Mesenteric fat pad (tissue), 1 donor: ENCODE measurements around the gene ATP4B. TPM values are rescaled to one million over a fixed set of nuclear protein-coding genes. Genes with fewer than 3 reads are reported as not detected.
A peak's percentile ranks its signal among the peaks of the same experiment; 100 is the strongest.

Experiments
- DNase-seq: peaks from one replicate; pipeline ENCODE4 v3.0.0-alpha.2; 2020; ENCODE audit warnings: low spot score
- long read RNA-seq: library from polyadenylated mRNA; unstranded; transcript quantifications from one replicate; pipeline ENCODE4 v2.0.0, GENCODE V29; 2020
- total RNA-seq: library from RNA; stranded (reverse); fragmentation: NEBNext Ultra II Directional; extraction: Animal tissue kit (Norgen Biotek cat#: 25700); gene quantifications from one replicate; pipeline ENCODE4 v1.2.1, GENCODE V29; 2021
- donor health status: DM: yes; HTN: yes; CAD: no.

Gene ATP4B
- not detected for total RNA-seq
- long read RNA-seq = 0 reads

DNA sequence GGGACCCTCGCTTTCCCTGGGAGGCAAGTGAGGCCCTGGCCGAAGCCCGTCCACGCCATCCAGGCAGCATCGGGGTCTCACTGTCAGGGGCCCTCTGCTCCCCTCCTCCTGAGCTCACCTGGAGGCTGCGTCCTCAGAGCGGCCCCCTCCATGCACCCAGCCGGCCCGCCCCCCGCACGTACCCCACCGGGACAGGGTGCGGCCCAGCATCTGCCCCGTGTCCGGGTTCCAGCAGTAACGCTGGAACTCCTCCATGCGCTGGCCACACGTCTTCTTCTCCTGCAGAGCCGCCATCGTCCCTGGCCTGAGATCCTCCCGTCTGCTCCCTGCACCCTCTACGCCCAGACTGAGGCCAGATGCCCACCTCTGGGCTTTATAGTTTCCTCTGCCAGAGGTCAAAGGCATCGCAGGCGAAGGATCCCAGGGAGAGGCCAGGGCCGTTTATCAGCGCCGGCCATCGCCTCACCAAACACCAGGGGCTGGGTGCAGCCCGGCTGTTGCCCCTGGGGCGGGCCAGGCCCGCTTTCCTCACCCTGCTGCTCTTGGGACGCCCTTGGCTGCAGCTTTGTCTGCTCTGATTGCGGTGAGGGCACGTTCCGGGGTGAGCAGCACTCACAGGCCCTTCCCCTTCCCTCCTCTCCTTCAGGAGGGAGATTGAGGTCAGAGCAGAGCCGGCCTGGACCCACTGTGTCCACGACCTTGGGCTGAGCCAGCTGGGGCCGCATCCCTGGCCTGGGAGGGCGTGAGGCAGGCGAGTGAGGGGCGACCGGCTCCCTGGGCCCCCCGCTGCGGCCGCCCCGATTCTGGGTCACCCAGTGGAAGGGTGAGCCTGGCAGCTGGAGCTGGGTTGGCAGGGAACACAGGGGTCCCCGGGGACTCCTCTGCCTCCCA lies at the start of gene ATP4B:
ATP4B (minus strand) TSS at position 348 of the 891 bp plus-strand sequence; CDS start at position 294, 54 bp downstream.
- peak; percentile 87 for DNase-seq

DNA sequence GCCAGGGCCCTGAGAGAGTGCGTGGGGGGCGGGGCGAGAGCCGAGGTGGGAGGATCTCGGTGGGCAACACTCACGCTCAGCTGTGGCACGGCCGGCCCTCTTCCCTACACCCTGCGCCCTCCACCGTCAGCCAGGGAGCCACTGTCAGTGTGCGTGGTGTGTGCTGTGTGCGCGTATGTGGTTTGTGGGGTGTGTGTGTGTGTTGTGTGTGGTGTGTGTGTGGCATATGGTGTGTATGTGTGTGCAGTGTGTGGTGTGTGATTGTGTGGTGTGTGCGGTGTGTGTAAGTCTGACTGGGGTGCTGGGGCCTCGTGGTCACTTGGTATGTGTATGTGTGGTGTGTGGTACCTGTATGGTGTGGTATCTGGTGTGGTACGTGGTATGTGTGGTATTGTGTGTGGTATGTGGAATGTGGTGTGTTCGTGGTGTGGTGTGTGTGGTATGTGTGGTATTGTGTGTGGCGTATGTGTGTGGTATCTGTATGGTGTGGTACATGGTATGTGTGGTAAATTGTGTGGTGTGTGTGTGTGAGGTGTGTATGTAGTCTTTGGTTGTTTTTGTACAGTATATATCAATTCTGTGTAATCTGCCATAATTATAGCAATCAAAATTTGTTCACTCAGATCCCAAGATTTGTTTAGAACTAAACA lies 14.1 kb upstream of the ATP4B start:
- DNase-seq = peak; percentile 83

GRCh38 chr13:113671066-113672001 lies 13.3 kb upstream of the ATP4B start:
- DNase-seq = peak; percentile 88

GRCh38 chr13:113670541-113670940 lies 12.5 kb upstream of the ATP4B start:
- peak; percentile 85 for DNase-seq

DNA sequence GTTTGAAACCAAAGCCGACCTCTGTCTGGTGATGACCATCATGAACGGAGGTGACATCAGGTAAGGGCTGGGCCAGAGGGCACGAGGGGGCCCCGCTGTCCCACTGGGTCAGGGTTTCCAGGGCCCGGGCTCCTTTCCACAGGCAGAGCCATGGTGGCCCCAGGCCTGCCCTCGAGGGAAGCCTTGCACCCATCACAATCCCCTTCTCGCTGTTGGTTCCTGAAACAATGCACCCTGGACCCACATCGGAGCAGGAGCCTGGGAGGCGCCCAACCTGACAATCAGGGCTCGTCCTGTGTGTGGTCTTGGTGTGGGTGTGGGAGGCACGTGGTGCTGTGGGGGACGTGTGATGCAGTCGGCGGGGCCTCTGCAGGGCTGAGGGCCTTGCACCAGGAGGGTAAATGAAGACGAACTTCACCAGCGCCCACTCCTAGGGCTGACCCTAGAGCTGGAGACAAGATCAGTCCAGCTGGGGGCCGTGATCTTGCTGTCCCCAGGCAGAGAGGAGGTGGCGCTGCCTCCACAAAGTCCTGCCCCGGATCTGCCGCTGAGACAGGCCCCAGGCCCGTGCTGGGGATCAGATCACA lies 11.8 kb upstream of the ATP4B start:
- peak; percentile 82 for DNase-seq

GRCh38 chr13:113669231-113669754 lies 11.3 kb upstream of the ATP4B start:
- DNase-seq = peak; percentile 51

DNA sequence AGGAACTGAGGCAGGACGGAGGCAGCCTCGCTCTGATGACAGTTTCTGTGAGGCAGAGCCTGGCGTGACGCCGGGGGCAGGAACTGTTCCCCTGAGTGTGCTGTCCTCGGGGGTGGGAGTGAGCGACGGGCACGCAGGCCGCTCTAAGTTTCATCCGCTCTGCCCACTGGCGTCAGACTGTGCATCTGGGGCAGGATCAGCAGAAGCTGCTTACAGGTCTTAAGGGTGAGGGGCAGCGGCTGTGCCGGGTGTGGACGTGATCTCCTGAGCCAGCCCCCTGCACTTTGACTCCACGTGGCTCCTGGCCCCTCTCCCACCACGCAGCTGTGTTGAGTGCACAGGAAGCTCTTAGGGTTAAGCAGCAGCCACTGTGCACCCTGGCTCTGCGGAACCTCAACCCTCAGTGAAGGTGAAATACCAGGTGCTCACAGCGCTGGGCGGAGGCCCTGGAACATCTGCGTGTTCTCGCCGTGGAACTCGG lies 10.5 kb upstream of the ATP4B start:
- peak; percentile 81 for DNase-seq

GRCh38 chr13:113667771-113668490 lies 9.9 kb upstream of the ATP4B start:
- DNase-seq = peak; percentile 88

DNA sequence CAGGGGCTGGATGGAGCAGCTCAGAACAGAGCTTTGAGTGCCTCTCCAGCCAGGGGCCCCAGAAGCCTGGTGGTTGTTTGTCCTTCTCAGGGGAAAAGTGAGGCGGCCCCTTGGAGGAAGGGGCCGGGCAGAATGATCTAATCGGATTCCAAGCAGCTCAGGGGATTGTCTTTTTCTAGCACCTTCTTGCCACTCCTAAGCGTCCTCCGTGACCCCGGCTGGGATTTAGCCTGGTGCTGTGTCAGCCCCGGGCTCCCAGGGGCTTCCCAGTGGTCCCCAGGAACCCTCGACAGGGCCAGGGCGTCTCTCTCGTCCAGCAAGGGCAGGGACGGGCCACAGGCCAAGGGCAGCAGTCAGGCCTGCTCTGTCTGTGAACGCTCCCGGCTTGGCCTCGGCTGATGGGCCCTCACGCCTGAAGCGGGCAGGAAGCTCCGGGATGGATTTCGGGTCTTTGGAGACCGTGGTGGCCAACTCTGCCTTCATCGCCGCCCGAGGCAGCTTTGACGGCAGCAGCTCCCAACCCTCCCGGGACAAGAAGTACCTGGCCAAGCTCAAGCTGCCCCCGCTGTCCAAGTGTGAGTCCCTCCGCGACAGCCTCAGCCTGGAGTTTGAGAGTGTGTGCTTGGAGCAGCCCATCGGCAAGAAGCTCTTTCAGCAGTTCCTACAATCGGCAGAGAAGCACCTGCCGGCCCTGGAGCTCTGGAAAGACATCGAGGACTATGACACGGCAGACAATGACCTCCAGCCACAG lies 9.1 kb upstream of the ATP4B start, which contains the start of gene GRK1:
GRK1 (plus strand) TSS at position 269 of the 751 bp plus-strand sequence; CDS start at position 437, 168 bp downstream.
- peak; percentile 86 for DNase-seq

DNA sequence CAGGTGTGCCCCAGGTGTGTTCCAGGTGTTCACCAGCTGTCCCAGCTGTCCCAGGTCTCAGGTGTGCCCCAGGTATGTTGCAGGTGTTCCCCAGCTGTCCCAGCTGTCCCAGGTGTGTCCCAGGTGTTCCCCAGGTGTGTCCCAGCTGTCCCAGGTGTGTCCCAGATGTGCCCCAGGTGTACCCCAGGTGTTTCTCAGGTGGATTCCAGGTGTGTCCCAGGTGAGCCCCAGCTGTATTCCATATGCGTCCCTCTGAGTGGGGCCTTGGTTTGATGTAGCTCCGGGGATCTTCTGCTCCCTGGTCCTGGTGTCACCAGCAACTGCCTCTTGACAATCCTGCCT lies 8.3 kb upstream of the ATP4B start:
- peak; percentile 45 for DNase-seq

DNA sequence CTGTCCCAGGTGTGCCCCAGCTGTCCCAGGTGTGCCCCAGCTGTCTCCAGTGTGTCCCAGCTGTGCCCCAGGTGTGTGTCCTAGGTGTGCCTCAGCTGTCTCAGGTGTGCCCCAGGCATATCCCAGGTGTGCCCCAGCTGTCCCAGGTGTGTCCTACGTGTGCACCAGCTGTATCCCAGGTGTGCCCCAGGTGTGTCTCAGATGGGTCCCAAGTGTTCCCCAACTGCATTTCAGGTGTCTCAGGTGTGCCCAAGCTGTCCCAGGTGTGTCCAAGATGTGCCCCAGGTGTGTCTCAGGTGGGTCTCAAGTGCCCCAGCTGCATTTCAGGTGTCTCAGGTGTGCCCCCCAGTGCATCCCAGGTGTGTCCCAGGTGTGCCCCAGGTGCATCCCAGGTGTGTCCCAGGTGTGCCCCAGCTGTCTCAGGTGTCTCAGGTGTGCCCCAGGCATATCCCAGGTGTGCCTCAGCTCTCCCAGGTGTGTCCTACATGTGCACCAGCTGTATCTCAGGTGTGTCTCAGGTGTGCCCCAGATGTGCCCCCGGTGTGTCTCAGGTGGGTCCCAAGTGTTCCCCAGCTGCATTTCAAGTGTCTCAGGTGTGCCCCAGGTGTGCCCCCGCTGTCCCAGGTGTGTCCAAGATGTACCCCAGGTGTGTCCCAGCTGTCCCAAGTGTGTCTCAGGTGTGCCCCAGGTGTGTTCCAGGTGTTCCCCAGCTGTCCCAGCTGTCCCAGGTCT lies 7.8 kb upstream of the ATP4B start:
- peak; percentile 41 for DNase-seq

- peak; percentile 85 for DNase-seq
Measured at GRCh38 chr13:113664751-113665596, 7.0 kb upstream of the ATP4B start.

GRCh38 chr13:113663934-113664333 lies 5.9 kb upstream of the ATP4B start:
- DNase-seq = peak; percentile 80

- DNase-seq = no peak
Measured at GRCh38 chr13:113661509-113661908, 3.5 kb upstream of the ATP4B start.

- peak; percentile 47 for DNase-seq
Measured at GRCh38 chr13:113660066-113660465, 2.1 kb upstream of the ATP4B start.

- DNase-seq = no peak
Measured at GRCh38 chr13:113659337-113659736, 1.3 kb upstream of the ATP4B start.

DNA sequence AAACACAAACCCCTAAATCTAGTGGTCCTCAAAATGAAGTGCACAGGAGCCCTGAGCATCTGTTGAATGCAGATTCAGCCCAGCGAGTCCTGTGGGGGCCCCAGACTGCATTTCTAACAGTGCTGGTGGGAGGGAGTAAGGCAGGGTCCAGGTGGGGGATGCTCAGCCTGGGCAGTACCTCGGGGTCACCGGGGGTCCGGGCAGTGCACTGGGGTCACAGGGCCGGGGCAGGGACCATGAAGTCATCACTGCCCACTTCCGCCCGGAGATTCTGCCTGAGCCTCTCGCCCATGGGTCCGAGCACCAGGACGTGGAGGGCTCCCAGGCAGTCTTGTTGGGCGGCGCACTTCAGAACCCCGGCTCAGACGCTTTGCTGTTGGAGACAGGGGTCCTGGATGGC lies 838 bp upstream of the ATP4B start:
- peak; percentile 87 for DNase-seq
